ENCODE measurements around the gene SLC35E3. TPM values are rescaled to one million over a fixed set of nuclear protein-coding genes. Genes with fewer than 3 reads are reported as not detected.

Gene SLC35E3
- total RNA-seq, 4 donors from 2014 or later: 0.92 to 2.7 (median 1.6) TPM

DNA sequence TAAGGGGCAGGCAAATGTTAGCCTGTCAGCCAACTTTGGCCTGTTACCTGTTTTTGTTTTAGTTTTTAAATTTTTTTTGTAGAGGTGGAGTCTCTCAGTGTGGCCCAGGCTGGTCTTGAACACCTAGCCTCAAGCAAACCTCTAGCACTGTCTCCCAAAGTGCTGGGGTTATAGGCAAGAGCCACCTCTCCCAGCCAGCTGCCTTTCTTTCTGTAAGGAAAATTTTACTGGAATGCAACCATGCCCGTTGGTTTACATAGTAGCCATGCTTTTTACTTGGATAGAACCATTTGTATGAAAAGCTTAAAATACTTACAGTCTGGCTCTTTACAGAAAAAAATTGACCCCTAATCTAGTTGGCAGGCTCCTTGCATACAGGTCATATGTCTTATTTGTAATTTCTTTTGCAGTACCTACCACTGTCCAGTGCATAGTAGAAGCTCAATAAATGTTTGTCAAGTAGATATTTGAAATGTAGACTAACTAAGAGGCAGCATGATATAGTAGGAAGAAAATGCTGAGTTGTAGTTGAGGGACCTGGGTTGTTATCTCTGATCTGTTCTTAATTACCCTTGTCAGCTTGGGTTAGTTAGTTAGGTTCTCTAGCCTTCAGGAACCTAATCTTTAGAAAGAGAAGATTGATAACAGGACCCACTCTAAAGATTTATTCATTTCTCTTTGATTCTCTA, 66.7 kb downstream of the SLC35E3 start:
- H3K4me1 ChIP-seq: peaks cover 0 to 14% of the 10 kb centered on the region in 2 donors
- intact Hi-C loops (cut with DNase I; ENCODE audit: low total_unique reads) (no loop called here), in situ Hi-C loops (cut with MboI; ENCODE audit: low sequenced_read_pairs in 4 of 4) (loop anchor here in 1 of 4 donors (25.0 kb wide), 1 partner anchor 450 kb away; no protein-coding TSS in a partner anchor)
- H3K9me3 ChIP-seq: no peaks in the 10 kb centered on the region
- peak overlapping the region in 1 of 4 donors; percentile 4 for H3K27ac ChIP-seq
- H3K27me3 ChIP-seq: no peaks in the 10 kb centered on the region
- TF ChIP-seq POLR2A (IDR thresholded peaks at IDR 0.05) (no peak), CTCF (IDR thresholded peaks at IDR 0.05 in 4 of 5, conservative IDR thresholded peaks at IDR 0.05 in 1 of 5) (no peak)
- DNase-seq: no peak
- no peak for ATAC-seq
- H3K4me3 ChIP-seq: no peak overlapping the region
- H3K36me3 ChIP-seq: peaks cover 0 to 67% of the 10 kb centered on the region in 2 donors

GRCh38 chr12:68813242-68813593, 67.2 kb downstream of the SLC35E3 start:
- H3K36me3 ChIP-seq: peaks cover 0 to 72% of the 10 kb centered on the region in 2 donors
- ATAC-seq: no peak
- no peaks in the 10 kb centered on the region for H3K9me3 ChIP-seq
- H3K27me3 ChIP-seq: no peaks in the 10 kb centered on the region
- no peak overlapping the region for H3K4me3 ChIP-seq
- TF ChIP-seq POLR2A (IDR thresholded peaks at IDR 0.05) (no peak), CTCF (IDR thresholded peaks at IDR 0.05 in 4 of 5, conservative IDR thresholded peaks at IDR 0.05 in 1 of 5) (no peak)
- H3K27ac ChIP-seq: no peak overlapping the region
- no peak for DNase-seq
- in situ Hi-C loops (cut with MboI; ENCODE audit: low sequenced_read_pairs in 4 of 4): loop anchor here in 1 of 4 donors (25.0 kb wide), 1 partner anchor 451 kb away; no protein-coding TSS in a partner anchor
- peaks cover 0 to 14% of the 10 kb centered on the region in 2 donors for H3K4me1 ChIP-seq
- intact Hi-C loops (cut with DNase I; ENCODE audit: low total_unique reads): no loop called here

DNA sequence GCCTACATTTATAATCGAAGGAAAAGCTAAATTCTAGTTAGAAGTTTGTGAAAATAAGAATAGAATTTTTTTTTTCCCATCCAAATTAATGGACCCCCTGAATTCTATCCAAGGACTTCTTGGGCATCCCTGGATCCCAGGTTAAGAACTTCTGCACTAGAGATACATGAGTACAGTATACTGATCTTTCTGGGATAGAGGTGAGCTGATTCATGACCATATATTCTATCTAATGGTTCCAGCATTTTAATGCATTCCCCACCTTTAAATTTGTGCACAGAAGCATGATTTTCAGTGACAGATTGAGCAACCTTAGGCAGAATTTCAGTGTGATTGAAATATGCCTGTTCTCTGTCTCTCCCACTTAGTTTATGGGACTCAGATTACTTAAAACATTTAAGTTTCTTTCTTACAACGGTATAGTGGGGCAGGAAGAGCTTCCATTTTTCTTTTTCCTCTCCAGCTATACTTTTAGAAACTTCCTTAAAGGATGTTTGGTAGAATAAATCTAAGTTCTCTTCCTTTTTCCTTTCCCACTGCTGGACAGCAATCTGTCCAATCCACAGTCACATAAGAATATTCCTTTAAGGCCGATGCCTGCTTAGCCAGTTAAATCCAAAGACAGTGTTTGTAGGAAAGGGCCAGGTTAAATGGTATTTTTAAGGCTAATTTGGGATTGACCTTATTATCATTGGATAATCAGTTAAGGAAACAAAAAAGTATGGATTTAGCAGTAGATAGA, 68.7 kb downstream of the SLC35E3 start:
- H3K27ac ChIP-seq: no peak overlapping the region
- no peak overlapping the region for H3K4me3 ChIP-seq
- no peaks in the 10 kb centered on the region for H3K27me3 ChIP-seq
- H3K9me3 ChIP-seq: no peaks in the 10 kb centered on the region
- intact Hi-C loops (cut with DNase I; ENCODE audit: low total_unique reads): no loop called here
- no peak for TF ChIP-seq POLR2A (IDR thresholded peaks at IDR 0.05)
- TF ChIP-seq CTCF (IDR thresholded peaks at IDR 0.05 in 4 of 5, conservative IDR thresholded peaks at IDR 0.05 in 1 of 5): no peak
- in situ Hi-C loops (cut with MboI; ENCODE audit: low sequenced_read_pairs in 4 of 4): loop anchor here in 1 of 4 donors (25.0 kb wide), 1 partner anchor 452 kb away; no protein-coding TSS in a partner anchor
- no peak for ATAC-seq
- peaks cover 0 to 11% of the 10 kb centered on the region in 2 donors for H3K4me1 ChIP-seq
- no peak for DNase-seq
- peaks cover 0 to 74% of the 10 kb centered on the region in 2 donors for H3K36me3 ChIP-seq

DNA sequence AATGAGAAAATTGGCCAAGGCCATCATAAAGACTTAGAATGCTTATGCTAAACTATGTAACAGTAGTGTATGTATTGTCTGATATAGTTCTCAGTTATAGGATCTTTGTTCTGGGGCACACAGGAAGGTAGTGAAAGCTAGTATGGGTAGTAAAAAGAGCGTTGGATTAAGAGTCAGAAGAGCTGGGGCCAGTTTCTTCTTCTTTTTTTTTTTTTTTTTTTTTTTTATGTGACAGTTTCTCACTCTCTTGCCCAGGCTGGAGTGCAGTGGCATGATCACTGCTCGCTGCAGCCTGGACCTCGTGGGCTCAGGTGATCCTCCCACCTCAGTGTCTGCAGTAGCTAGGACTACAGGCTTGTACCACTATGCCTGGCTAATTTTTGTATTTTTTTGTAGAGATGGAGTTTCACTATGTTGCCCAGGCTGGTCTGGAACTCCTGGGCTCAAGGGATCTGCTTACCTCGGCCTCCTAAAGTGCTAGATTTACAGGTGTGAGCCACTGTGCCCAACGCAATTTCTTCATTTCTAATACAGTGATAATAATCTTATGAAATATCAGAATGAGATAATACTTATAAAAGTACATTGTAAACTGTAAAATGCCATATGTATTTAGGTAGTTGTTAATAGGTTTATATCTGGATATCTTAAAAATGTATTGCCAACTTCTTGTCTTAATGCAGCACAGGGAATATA, 69.4 kb downstream of the SLC35E3 start:
- H3K36me3 ChIP-seq: peaks cover 0 to 74% of the 10 kb centered on the region in 2 donors
- peaks cover 0 to 11% of the 10 kb centered on the region in 2 donors for H3K4me1 ChIP-seq
- H3K27me3 ChIP-seq: no peaks in the 10 kb centered on the region
- H3K27ac ChIP-seq: no peak overlapping the region
- no peak for TF ChIP-seq POLR2A (IDR thresholded peaks at IDR 0.05)
- TF ChIP-seq CTCF (IDR thresholded peaks at IDR 0.05 in 4 of 5, conservative IDR thresholded peaks at IDR 0.05 in 1 of 5): no peak
- no peak for ATAC-seq
- in situ Hi-C loops (cut with MboI; ENCODE audit: low sequenced_read_pairs in 4 of 4): loop anchor here in 1 of 4 donors (25.0 kb wide), 1 partner anchor 453 kb away; no protein-coding TSS in a partner anchor
- no peak for DNase-seq
- H3K4me3 ChIP-seq: no peak overlapping the region
- H3K9me3 ChIP-seq: no peaks in the 10 kb centered on the region
- intact Hi-C loops (cut with DNase I; ENCODE audit: low total_unique reads): no loop called here
